Adrenal gland (tissue), 5 donors: ENCODE measurements around the gene SMAD3.

ENCODE experiments used
- POLR2A ChIP-seq, 2 donors: fragments of 450-650 bp; IDR thresholded peaks; one replicate each; pipeline ENCODE4 v1.6.1; 2017; ENCODE audit warnings: antibody characterized with exemption in 2 of 2, mild to moderate bottlenecking in 2 of 2, moderate library complexity in 1 of 2
- TF ChIP-seq, protein P1 (sequence below), 6 experiments: fragments of 450-650 bp in 4 of 6; fragments of 200-600 bp in 2 of 6; sonication (generic) in 1 of 6; IDR thresholded peaks; 1 replicate in 5 of 6; 2 replicates in 1 of 6; pipeline versions ENCODE4 v1.5.1 to v1.8.0; 2016 to 2021; ENCODE audit warnings: antibody characterized with exemption in 6 of 6, mild to moderate bottlenecking in 2 of 6, moderate library complexity in 1 of 6
- donor health status: DM: no; HTN: no; CAD: no.

GRCh38 chr15:67114846-67115585 is 49.6 kb downstream of the SMAD3 start:
- TF ChIP-seq, protein P1, sequence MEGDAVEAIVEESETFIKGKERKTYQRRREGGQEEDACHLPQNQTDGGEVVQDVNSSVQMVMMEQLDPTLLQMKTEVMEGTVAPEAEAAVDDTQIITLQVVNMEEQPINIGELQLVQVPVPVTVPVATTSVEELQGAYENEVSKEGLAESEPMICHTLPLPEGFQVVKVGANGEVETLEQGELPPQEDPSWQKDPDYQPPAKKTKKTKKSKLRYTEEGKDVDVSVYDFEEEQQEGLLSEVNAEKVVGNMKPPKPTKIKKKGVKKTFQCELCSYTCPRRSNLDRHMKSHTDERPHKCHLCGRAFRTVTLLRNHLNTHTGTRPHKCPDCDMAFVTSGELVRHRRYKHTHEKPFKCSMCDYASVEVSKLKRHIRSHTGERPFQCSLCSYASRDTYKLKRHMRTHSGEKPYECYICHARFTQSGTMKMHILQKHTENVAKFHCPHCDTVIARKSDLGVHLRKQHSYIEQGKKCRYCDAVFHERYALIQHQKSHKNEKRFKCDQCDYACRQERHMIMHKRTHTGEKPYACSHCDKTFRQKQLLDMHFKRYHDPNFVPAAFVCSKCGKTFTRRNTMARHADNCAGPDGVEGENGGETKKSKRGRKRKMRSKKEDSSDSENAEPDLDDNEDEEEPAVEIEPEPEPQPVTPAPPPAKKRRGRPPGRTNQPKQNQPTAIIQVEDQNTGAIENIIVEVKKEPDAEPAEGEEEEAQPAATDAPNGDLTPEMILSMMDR (IDR thresholded peaks at IDR 0.05), result no peak
- TF ChIP-seq POLR2A (IDR thresholded peaks at IDR 0.05), result no peak
